ENCODE results near the gene CCDC178. TPM values are rescaled to one million over a fixed set of nuclear protein-coding genes. Genes with fewer than 3 reads are reported as not detected.

Gene CCDC178
- total RNA-seq, 6 experiments from 2014 or later = not detected

- Mint-ChIP-seq H3K27ac (no peak overlapping the region), H3K4me3 (no peak overlapping the region), H3K4me1 (ENCODE audit: low read depth) (no peaks in the 10 kb centered on the region), H3K36me3 (ENCODE audit: low read depth) (no peaks in the 10 kb centered on the region), H3K27me3 (ENCODE audit: insufficient read depth) (no peaks in the 10 kb centered on the region; the same call in 1 of the 2 replicates), H3K9me3 (peaks cover 42% of the 10 kb centered on the region)
- no peak for DNase-seq
- TF ChIP-seq CTCF (IDR thresholded peaks at IDR 0.05) = no peak
Measured at GRCh38 chr18:32907311-32907585, 533.3 kb downstream of the CCDC178 start.

DNA sequence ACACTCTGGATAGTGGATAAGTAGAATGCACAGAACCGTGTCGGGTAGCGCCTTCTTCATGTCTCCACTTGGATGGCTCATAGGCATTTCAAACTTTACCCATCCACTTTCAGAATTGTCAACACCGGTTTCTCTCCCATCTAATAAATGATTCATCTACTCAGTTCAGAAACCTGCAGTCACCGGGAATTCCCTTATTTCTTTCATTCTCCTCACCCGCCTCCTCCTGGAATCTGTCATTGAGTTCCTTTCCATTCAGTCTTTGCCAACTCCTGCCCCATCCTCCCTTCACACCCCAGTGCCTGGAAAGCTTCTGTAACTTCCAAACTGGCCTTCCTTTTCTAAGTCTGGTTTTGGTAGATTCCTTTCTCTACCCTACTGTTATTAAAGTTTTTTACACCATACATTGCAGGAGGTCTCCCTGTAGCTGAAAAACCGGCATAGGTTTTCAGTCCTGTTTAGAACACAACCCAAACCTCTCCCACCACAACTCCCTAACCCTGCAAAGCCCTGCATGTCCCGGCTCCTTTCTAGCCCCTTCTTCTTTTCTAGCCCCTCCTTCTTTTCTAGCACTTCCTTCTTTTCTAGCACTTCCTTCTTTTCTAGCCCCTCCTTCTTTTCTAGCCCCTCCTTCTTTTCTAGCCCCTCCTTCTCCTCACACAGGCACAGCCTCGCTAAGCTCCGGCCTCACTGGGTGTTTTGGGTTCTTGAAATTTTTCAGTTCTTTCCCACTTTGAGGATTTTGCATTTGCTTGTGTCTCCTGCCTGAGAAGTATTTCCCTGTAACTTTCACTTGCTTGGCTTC lies 533.8 kb downstream of the CCDC178 start:
- no peak for TF ChIP-seq CTCF (IDR thresholded peaks at IDR 0.05)

GRCh38 chr18:32905651-32906050 lies 534.9 kb downstream of the CCDC178 start:
- H3K4me3 Mint-ChIP-seq = no peak overlapping the region
- no peak for DNase-seq
- no peak for TF ChIP-seq CTCF (IDR thresholded peaks at IDR 0.05)
- peaks cover 49% of the 10 kb centered on the region for H3K9me3 Mint-ChIP-seq
- no peaks in the 10 kb centered on the region for H3K4me1 Mint-ChIP-seq (ENCODE audit: low read depth)
- H3K36me3 Mint-ChIP-seq (ENCODE audit: low read depth) = no peaks in the 10 kb centered on the region
- H3K27ac Mint-ChIP-seq = no peak overlapping the region
- no peaks in the 10 kb centered on the region; the same call in 1 of the 2 replicates for H3K27me3 Mint-ChIP-seq (ENCODE audit: insufficient read depth)

More for the DNA sequence above, 533.8 kb downstream of the CCDC178 start:
- H3K9me3 Mint-ChIP-seq = peaks cover 42% of the 10 kb centered on the region
- H3K27ac Mint-ChIP-seq = no peak overlapping the region
- H3K4me1 Mint-ChIP-seq (ENCODE audit: low read depth) = no peaks in the 10 kb centered on the region
- no peak overlapping the region for H3K4me3 Mint-ChIP-seq
- H3K27me3 Mint-ChIP-seq (ENCODE audit: insufficient read depth) = no peaks in the 10 kb centered on the region; the same call in 1 of the 2 replicates
- no peak for DNase-seq
- no peaks in the 10 kb centered on the region for H3K36me3 Mint-ChIP-seq (ENCODE audit: low read depth)

- no peak for DNase-seq
- Mint-ChIP-seq H3K36me3 (ENCODE audit: low read depth) (no peaks in the 10 kb centered on the region), H3K9me3 (peaks cover 61% of the 10 kb centered on the region), H3K4me1 (ENCODE audit: low read depth) (no peaks in the 10 kb centered on the region), H3K27me3 (ENCODE audit: insufficient read depth) (no peaks in the 10 kb centered on the region; the same call in 1 of the 2 replicates), H3K4me3 (no peak overlapping the region), H3K27ac (no peak overlapping the region)
- TF ChIP-seq CTCF (IDR thresholded peaks at IDR 0.05) = no peak
Measured at GRCh38 chr18:32902568-32903330, 537.8 kb downstream of the CCDC178 start.

DNA sequence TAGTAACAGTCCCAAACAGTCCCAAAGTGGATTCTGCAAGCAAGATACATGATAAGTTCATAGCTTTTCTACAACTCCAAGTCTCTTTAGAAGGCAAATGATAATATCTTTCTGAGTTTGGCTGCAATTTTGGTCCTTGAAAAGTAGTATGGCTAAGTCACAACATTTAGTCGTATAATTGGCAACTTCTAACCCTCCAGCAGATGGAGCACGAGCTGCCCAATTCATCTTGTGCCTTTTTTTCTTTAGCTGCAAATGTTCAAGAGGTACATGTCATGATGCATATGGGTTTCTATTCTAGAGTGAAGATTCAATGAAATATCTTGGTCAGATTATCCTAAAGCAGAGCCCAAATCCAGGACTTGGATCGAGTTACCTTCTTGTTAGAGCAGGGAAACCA lies 540.7 kb downstream of the CCDC178 start:
- H3K27me3 Mint-ChIP-seq (ENCODE audit: insufficient read depth) = peaks cover 2% of the 10 kb centered on the region
- no peak overlapping the region for H3K4me3 Mint-ChIP-seq
- peaks cover 63% of the 10 kb centered on the region for H3K9me3 Mint-ChIP-seq
- DNase-seq = no peak
- H3K4me1 Mint-ChIP-seq (ENCODE audit: low read depth) = no peaks in the 10 kb centered on the region
- TF ChIP-seq CTCF (IDR thresholded peaks at IDR 0.05) = no peak
- no peaks in the 10 kb centered on the region for H3K36me3 Mint-ChIP-seq (ENCODE audit: low read depth)
- no peak overlapping the region for H3K27ac Mint-ChIP-seq

All from HFFc6 (cell line).